GM12878 (cell line): ENCODE data around the gene UTP4. TPM values are rescaled to one million over a fixed set of nuclear protein-coding genes. Genes with fewer than 3 reads are reported as not detected.

ENCODE experiments used
- FOXM1 ChIP-seq: IDR thresholded peaks from 2 replicates; pipeline ENCODE4 v1.6.1; 2012; ENCODE audit warnings: low read depth, mild to moderate bottlenecking, inconsistent platforms, low read length, moderate library complexity
- LARP7 ChIP-seq: fragments of 450-650 bp; IDR thresholded peaks from 2 replicates; pipeline ENCODE4 v1.6.1; 2017; ENCODE audit warnings: mild to moderate bottlenecking
- MXI1 ChIP-seq: fragments of 150-350 bp; IDR thresholded peaks from 2 replicates; pipeline ENCODE4 v1.6.1; 2011; ENCODE audit warnings: low read depth, mild to moderate bottlenecking, inconsistent platforms, low read length, improper control_type of control experiment
- NFXL1 ChIP-seq: fragments of 450-650 bp; IDR thresholded peaks from 2 replicates; pipeline ENCODE4 v1.6.1; 2017; ENCODE audit warnings: antibody characterized with exemption, mild to moderate bottlenecking, borderline replicate concordance
- PAX5 ChIP-seq: IDR thresholded peaks from 2 replicates; pipeline ENCODE4 v1.6.1; 2011; ENCODE audit warnings: low read depth, low read length, borderline replicate concordance
- PAX8 ChIP-seq: fragments of 450-650 bp; IDR thresholded peaks from 2 replicates; pipeline ENCODE4 v1.6.1; 2017; ENCODE audit warnings: mild to moderate bottlenecking, moderate library complexity
- POLR2A ChIP-seq: IDR thresholded peaks from 2 replicates; pipeline ENCODE4 v1.6.1; 2011; ENCODE audit warnings: low read depth, mild to moderate bottlenecking, low read length
- TAF1 ChIP-seq: IDR thresholded peaks from 2 replicates; pipeline ENCODE4 v1.6.1; 2011; ENCODE audit warnings: mild to moderate bottlenecking, low read depth, low read length, borderline replicate concordance
- WRNIP1 ChIP-seq: IDR thresholded peaks from 2 replicates; pipeline ENCODE4 v1.6.1; 2011; ENCODE audit warnings: low read depth, low read length, improper control_type of control experiment, borderline replicate concordance
- polyA plus RNA-seq, 11 experiments: library from polyadenylated mRNA; depleted of rRNA in 4 of 11; unstranded in 6 of 11; stranded (reverse) in 5 of 11; fragments of >200 nt; fragmentation: Nextera tagmentation in 4 of 11; fragmentation: Illumina TruSeq in 1 of 11; extraction: Ambion mirVana in 4 of 11; extraction: Trizol in 1 of 11; gene quantifications; 1 replicate in 1 of 11; 2 replicates in 10 of 11; pipeline versions ENCODE4 v1.2.1 to v1.2.3, GENCODE V29; 2011 to 2016; ENCODE audit warnings: inconsistent platforms in 2 of 11, missing spikeins in 2 of 11, low read depth in 1 of 11
- total RNA-seq, 4 experiments: library from RNA; depleted of rRNA in 3 of 4; stranded (reverse); fragments of >200 nt in 3 of 4; fragmentation: Illumina TruSeq in 1 of 4; extraction: Trizol in 1 of 4; gene quantifications; 2 replicates each; pipeline versions ENCODE4 v1.2.1 to v1.2.3, GENCODE V29; 2013 to 2021
- TF ChIP-seq, protein P1 (sequence below): IDR thresholded peaks from 2 replicates; pipeline ENCODE4 v1.6.1; 2012; ENCODE audit warnings: mild to moderate bottlenecking, low read depth, low read length

Gene UTP4
- total and polyA plus RNA-seq, 10 of the 15 experiments (the other 5 are each of a cell fraction or from before 2014, with no cell fraction given): 32.5 to 131 (median 84.0) TPM

GRCh38 chr16:69108064-69108904 lies 24.2 kb upstream of the UTP4 start (continued):
- TF ChIP-seq, protein P1, sequence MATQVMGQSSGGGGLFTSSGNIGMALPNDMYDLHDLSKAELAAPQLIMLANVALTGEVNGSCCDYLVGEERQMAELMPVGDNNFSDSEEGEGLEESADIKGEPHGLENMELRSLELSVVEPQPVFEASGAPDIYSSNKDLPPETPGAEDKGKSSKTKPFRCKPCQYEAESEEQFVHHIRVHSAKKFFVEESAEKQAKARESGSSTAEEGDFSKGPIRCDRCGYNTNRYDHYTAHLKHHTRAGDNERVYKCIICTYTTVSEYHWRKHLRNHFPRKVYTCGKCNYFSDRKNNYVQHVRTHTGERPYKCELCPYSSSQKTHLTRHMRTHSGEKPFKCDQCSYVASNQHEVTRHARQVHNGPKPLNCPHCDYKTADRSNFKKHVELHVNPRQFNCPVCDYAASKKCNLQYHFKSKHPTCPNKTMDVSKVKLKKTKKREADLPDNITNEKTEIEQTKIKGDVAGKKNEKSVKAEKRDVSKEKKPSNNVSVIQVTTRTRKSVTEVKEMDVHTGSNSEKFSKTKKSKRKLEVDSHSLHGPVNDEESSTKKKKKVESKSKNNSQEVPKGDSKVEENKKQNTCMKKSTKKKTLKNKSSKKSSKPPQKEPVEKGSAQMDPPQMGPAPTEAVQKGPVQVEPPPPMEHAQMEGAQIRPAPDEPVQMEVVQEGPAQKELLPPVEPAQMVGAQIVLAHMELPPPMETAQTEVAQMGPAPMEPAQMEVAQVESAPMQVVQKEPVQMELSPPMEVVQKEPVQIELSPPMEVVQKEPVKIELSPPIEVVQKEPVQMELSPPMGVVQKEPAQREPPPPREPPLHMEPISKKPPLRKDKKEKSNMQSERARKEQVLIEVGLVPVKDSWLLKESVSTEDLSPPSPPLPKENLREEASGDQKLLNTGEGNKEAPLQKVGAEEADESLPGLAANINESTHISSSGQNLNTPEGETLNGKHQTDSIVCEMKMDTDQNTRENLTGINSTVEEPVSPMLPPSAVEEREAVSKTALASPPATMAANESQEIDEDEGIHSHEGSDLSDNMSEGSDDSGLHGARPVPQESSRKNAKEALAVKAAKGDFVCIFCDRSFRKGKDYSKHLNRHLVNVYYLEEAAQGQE: no peak
- TF ChIP-seq TAF1 (no peak), LARP7 (no peak), POLR2A (no peak), PAX5 (no peak), FOXM1 (no peak), NFXL1 (no peak), MXI1 (no peak), PAX8 (no peak), WRNIP1 (no peak)
